ENCODE data around the gene IL31.
"Not testable (repeated sequence)": the region's sequence is repeated elsewhere in the genome, so short reads cannot be mapped to it uniquely, and the experiment has no call there.

IL31 gene

GRCh38 chr12:122190842-122191668 lies 17.0 kb upstream of the IL31 start:
- DNase-seq, result no peak

GRCh38 chr12:122189626-122190475 lies 15.8 kb upstream of the IL31 start:
- DNase-seq, result no peak

- no peak for DNase-seq
Measured at GRCh38 chr12:122187466-122187865, 13.4 kb upstream of the IL31 start.

GRCh38 chr12:122185494-122186082 lies 11.6 kb upstream of the IL31 start:
- DNase-seq, result no peak

GRCh38 chr12:122185079-122185478 lies 11.1 kb upstream of the IL31 start:
- DNase-seq, result no peak

GRCh38 chr12:122184517-122184916 lies 10.5 kb upstream of the IL31 start:
- no peak for DNase-seq

- no peak for DNase-seq
Measured at GRCh38 chr12:122183588-122183940, 9.5 kb upstream of the IL31 start.

- no peak for DNase-seq
Measured at GRCh38 chr12:122182887-122183587, 9.0 kb upstream of the IL31 start, which contains the start of gene LRRC43. Gene LRRC43, plus strand, starts transcription at chr12:122183123. Its CDS starts 22 bp downstream, at chr12:122183145.

GRCh38 chr12:122176473-122176872 lies 2.5 kb upstream of the IL31 start:
- DNase-seq, result not testable (repeated sequence)

GRCh38 chr12:122172262-122172939 lies 1.6 kb downstream of the IL31 start:
- DNase-seq, result no peak

- DNase-seq, result no peak
Measured at GRCh38 chr12:122171399-122171798, 2.6 kb downstream of the IL31 start.

GRCh38 chr12:122168492-122168891 lies 5.5 kb downstream of the IL31 start:
- DNase-seq, result no peak

- no peak for DNase-seq
Measured at GRCh38 chr12:122167356-122167925, 6.6 kb downstream of the IL31 start.

GRCh38 chr12:122166422-122167349 lies 7.3 kb downstream of the IL31 start:
- no peak for DNase-seq

GRCh38 chr12:122162976-122163375 lies 11.0 kb downstream of the IL31 start:
- no peak for DNase-seq

GRCh38 chr12:122161682-122162081 lies 12.3 kb downstream of the IL31 start:
- no peak for DNase-seq

GRCh38 chr12:122160761-122161160 lies 13.3 kb downstream of the IL31 start:
- no peak for DNase-seq

- DNase-seq, result no peak
Measured at GRCh38 chr12:122159882-122160281, 14.1 kb downstream of the IL31 start.

- no peak for DNase-seq
Measured at GRCh38 chr12:122158700-122159285, 15.2 kb downstream of the IL31 start.

- no peak for DNase-seq
Measured at GRCh38 chr12:122155705-122156104, 18.3 kb downstream of the IL31 start.
